Cardiac fibroblast (primary cell): ENCODE results near the gene TMED9.
A peak's percentile ranks its signal among the peaks of the same experiment; 100 is the strongest.

Source experiments
- DNase-seq, 2 donors: peaks; one replicate each; pipeline versions ENCODE4 v3.0.0 to v3.0.0-alpha.2; 2010; ENCODE audit warnings: low read depth in 2 of 2
- H3K4me3 ChIP-seq, 2 donors: replicated peaks in 1 of 2; 1 replicate in 1 of 2; 2 replicates in 1 of 2; pipeline ENCODE4 v1.5.1; 2011; ENCODE audit warnings: low read depth in 2 of 2, low read length in 2 of 2, mild to moderate bottlenecking in 2 of 2, moderate library complexity in 1 of 2
- TF ChIP-seq, protein P1 (sequence below): IDR thresholded peaks from one replicate; pipeline ENCODE4 v1.5.1; 2011; ENCODE audit warnings: low read depth, mild to moderate bottlenecking, low read length, inconsistent platforms

TMED9 gene

GRCh38 chr5:177576169-177576568 is 15.8 kb upstream of the TMED9 start:
- H3K4me3 ChIP-seq = no peak overlapping the region
- TF ChIP-seq, protein P1, sequence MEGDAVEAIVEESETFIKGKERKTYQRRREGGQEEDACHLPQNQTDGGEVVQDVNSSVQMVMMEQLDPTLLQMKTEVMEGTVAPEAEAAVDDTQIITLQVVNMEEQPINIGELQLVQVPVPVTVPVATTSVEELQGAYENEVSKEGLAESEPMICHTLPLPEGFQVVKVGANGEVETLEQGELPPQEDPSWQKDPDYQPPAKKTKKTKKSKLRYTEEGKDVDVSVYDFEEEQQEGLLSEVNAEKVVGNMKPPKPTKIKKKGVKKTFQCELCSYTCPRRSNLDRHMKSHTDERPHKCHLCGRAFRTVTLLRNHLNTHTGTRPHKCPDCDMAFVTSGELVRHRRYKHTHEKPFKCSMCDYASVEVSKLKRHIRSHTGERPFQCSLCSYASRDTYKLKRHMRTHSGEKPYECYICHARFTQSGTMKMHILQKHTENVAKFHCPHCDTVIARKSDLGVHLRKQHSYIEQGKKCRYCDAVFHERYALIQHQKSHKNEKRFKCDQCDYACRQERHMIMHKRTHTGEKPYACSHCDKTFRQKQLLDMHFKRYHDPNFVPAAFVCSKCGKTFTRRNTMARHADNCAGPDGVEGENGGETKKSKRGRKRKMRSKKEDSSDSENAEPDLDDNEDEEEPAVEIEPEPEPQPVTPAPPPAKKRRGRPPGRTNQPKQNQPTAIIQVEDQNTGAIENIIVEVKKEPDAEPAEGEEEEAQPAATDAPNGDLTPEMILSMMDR = no peak
- DNase-seq = no peak

GRCh38 chr5:177578316-177578715 is 13.7 kb upstream of the TMED9 start:
- TF ChIP-seq, protein P1 = no peak
- DNase-seq = no peak
- no peak overlapping the region for H3K4me3 ChIP-seq

GRCh38 chr5:177588413-177588909 is 3.5 kb upstream of the TMED9 start:
- no peak overlapping the region for H3K4me3 ChIP-seq
- no peak for DNase-seq
- TF ChIP-seq, protein P1 = no peak

- TF ChIP-seq, protein P1 = no peak
- no peak for DNase-seq
- H3K4me3 ChIP-seq = no peak overlapping the region
Observed at GRCh38 chr5:177590406-177590805, 1.6 kb upstream of the TMED9 start.

DNA sequence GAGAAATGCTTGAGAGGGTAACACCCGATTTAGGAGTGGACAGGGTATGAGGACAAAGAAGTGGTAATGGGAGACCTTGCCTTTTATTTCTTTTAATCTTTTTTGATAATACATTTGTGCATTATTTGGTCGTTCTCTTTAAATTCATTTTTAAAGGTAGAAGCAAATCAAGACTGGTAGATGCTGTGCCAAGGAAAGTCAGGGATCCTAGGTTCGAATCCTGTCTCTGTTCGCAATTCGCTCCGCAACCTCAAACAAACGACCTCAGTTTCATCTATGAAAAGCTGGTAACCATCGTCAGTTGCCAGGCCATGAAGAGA is 353 bp upstream of the TMED9 start:
- no peak for DNase-seq
- TF ChIP-seq, protein P1 = no peak
- H3K4me3 ChIP-seq = peak overlapping the region in 1 of 2 donors; percentile 99

GRCh38 chr5:177592905-177593304 is 902 bp downstream of the TMED9 start:
- TF ChIP-seq, protein P1 = no peak
- H3K4me3 ChIP-seq = peak overlapping the region; percentile 97 to 99
- DNase-seq = no peak

DNA sequence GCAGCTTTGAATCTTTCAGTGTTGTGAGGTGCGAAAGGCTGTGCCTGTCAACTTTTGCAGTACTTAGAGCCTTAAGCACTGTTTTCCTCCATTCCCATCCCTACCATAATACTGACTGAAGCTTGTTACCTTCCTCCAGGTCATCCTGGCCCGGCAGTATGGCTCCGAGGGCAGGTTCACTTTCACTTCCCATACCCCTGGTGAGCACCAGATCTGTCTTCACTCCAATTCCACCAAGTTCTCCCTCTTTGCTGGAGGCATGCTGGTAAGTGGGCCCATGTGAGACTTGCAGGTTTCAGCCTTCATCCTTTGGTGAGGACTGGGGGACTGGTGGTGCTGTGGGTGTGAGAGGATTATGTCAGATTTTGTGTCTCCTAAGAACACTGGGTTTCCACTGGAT is 1.5 kb downstream of the TMED9 start:
- TF ChIP-seq, protein P1 = no peak
- peak overlapping the region; percentile 97 to 99 for H3K4me3 ChIP-seq
- DNase-seq = no peak
